Fibroblast of pulmonary artery (primary cell): Measurements from ENCODE around the gene NME7.
A peak's percentile ranks its signal among the peaks of the same experiment; 100 is the strongest.

Source experiments
- DNase-seq: peaks from one replicate; pipeline ENCODE4 v3.0.0-alpha.2; 2010; ENCODE audit warnings: low read depth
- H3K4me3 ChIP-seq: replicated peaks from 2 replicates; pipeline ENCODE4 v1.5.1; 2011; ENCODE audit warnings: low read depth, mild to moderate bottlenecking, control low read depth, low read length, moderate library complexity
- TF ChIP-seq, protein P1 (sequence below): IDR thresholded peaks from 2 replicates; pipeline ENCODE4 v1.5.1; 2011; ENCODE audit warnings: mild to moderate bottlenecking, control low read depth, low read length, inconsistent platforms; ENCODE audit errors: missing control alignments

NME7 gene

DNA sequence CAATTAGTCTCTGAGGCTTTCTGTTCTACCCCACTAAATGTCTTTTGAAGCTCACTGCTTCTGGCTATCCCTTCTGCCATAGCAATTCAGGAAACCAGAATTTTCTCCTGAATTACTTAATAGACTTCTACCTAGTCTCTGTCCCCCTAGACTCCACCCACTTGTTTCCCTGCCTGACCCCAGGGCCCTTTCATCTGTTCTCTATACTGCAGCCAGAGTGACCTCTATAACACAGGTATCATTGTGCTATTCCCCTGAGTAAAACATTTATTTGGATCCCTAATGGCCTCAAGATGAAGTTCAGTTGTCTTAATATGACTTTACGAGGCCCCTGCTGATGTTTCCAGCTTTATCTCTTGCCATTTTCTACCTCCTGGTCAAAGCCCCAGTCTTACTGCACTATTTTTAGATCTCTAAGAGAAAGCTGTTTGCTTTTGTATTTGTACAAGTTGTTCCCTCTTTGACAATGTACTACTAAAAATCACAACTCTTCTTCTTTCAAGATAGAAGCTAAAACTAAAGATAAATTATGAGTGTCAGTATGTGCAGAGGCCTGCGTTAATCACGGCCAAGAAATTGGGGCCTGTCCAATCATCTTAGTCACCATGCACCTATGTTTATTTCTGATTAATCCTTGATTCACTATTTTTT is 206.6 kb downstream of the NME7 start:
- peak; percentile 11 for DNase-seq
- TF ChIP-seq, protein P1, sequence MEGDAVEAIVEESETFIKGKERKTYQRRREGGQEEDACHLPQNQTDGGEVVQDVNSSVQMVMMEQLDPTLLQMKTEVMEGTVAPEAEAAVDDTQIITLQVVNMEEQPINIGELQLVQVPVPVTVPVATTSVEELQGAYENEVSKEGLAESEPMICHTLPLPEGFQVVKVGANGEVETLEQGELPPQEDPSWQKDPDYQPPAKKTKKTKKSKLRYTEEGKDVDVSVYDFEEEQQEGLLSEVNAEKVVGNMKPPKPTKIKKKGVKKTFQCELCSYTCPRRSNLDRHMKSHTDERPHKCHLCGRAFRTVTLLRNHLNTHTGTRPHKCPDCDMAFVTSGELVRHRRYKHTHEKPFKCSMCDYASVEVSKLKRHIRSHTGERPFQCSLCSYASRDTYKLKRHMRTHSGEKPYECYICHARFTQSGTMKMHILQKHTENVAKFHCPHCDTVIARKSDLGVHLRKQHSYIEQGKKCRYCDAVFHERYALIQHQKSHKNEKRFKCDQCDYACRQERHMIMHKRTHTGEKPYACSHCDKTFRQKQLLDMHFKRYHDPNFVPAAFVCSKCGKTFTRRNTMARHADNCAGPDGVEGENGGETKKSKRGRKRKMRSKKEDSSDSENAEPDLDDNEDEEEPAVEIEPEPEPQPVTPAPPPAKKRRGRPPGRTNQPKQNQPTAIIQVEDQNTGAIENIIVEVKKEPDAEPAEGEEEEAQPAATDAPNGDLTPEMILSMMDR, result no peak
- no peak overlapping the region for H3K4me3 ChIP-seq

DNA sequence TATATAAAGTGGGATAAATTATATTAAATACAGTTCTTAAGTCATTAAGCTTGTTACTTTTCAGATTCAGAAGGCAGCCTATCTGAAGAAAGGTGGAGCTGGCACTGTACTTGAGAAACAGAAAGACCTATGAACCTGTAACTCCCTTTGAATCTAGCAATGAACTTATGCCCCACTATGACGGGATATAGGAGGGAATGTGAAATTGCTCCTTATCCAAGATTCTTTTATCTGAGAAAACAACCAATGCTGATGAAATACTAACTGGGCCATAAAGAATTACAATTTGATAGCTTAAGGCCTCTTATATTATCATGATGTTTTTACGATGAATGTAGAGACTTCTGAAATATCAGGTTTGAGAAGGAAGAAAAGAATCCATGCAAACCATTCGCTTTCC is 211.0 kb downstream of the NME7 start:
- TF ChIP-seq, protein P1, result no peak
- no peak for DNase-seq
- no peak overlapping the region for H3K4me3 ChIP-seq

DNA sequence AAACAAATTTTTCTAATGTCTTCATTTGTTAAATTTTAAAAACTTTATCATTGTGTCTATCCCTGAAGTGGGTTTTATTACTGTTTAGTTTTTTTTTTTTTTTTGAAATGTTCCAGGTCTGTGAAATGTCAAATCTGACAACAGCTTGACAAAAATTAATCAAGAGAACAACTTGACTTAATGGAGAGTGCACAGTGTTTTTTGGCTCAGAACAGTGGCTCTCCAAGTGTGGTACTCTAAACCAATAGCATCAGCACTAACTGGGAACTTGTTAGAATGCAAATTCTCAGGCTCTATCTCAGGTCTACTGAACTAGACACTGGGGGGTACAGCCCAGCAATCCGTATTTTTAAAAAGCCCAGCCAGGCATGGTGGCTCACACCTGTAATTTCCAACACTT is 211.9 kb downstream of the NME7 start:
- TF ChIP-seq, protein P1, result no peak
- DNase-seq, result no peak

DNA sequence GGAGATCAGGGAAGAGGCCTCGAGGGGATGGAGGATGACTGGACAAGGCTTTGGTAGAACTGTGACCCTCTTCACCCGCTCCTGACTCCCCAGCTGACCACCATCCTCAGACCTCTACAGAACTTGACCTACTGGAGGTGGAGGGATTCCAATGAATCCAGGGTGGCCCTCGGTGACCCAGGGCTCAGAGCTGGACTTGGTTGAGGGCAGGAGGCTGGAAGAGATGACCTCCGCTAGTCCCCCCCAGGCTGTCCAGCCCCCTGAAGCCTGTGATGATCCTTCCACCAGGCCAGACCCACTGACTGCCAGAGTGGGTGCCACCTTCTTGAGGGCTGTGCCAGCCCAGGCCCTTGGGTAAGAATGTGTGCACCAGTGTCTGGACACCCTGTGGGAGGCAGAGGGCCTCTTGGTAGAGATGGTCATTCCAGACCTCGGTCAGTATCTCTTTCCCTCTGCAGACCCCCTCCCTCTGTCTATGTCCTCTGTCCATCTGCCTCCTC is 216.2 kb downstream of the NME7 start:
- no peak overlapping the region for H3K4me3 ChIP-seq
- no peak for DNase-seq
- TF ChIP-seq, protein P1, result no peak

More for the DNA sequence above, 211.9 kb downstream of the NME7 start:
- H3K4me3 ChIP-seq, result no peak overlapping the region

DNA sequence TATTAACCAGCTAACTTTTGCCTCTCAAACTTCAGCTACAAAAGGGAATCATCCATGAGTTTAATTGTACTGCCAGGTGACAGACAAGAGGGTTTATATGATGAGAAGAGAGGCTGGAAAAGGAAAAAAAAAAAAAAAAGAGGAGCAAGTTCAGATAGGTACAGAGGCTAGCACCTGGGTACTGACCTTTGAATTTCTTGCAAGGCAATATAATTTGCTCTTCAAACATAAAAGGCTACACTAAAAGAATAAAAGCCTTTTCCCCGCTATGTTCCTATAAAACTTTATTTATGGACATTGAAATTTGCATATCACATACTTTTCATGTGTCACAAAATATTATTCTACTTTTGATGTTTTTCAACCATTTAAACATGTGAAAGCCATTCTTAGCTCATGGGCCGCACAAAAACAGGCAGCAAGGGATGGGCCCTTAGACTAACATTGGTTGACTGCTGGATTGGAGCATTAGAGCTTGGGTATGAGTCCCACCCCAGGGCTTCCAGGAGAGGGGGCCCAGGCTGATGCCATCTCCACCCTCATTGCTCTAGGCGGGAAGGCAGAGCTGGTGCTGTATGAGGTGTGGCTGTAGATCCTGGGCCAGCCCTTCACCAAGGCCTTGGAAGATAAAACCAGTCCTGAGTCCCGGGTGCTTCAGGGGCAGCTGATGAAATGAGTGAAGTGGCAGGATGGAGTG is 216.8 kb downstream of the NME7 start:
- H3K4me3 ChIP-seq, result no peak overlapping the region
- no peak for DNase-seq
- TF ChIP-seq, protein P1, result no peak

DNA sequence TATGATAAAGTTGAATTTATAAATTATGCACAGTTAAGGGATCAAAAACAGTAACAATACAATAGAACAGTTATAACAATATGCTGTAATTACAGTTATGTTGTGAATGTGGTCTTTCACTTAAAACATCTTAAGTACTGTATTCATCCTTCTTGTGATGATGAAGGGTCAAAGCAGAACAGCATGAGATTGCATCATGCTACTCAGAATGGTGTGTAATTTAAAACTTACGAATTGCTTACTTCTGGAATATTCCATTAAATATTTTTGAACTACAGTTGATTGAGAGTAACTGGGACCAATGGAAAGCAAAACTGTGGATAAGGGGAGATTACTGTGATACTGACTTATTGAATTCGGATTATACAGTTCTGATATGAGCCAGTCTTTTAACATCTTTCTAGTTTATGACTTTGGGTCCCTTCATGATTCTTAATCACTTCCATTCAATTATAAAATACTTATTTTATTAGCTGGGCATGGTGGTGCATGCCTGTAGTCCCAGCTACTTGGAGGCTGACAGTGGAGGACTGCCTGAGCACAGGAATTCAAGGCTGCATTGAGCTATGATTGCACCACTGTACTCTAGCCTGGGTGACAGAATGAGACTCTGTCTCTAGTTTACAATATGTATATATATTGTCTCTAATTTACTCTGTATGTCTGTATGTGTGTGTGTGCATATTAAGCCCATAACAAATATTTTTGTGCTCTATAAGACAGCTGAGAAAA is 217.9 kb downstream of the NME7 start:
- no peak for DNase-seq
- TF ChIP-seq, protein P1, result no peak
- H3K4me3 ChIP-seq, result no peak overlapping the region
